ENCODE data around the gene AFF3. TPM values are rescaled to one million over a fixed set of nuclear protein-coding genes. Genes with fewer than 3 reads are reported as not detected.

The AFF3 gene
- total RNA-seq, 1 experiment from 2014 or later: not detected

DNA sequence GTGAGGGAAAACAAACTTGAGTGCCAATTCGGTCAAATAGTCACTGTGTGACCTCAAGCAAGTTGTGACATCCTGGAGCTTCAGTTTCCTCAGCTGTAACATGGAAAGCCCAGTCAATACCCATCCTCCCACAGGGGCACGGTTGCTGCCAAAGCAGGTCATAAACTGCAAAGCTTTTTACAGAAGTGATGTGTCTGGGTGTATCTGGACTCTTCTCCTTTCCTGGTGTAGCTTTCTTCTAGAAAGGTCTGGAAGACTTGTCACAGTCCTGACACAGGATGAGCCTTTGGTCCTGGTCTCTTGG is 4.2 kb upstream of the AFF3 start:
- no peak for DNase-seq
- no peaks in the 10 kb centered on the region for H3K4me1 Mint-ChIP-seq (ENCODE audit: low read depth, unreplicated experiment)
- CTCF ChIA-PET: no interaction called here
- BruUV-seq (replicated peaks): no TSS peak
- H3K27ac Mint-ChIP-seq (ENCODE audit: unreplicated experiment): no peak overlapping the region
- no peaks in the 10 kb centered on the region for H3K36me3 Mint-ChIP-seq (ENCODE audit: insufficient read depth, unreplicated experiment)
- H3K4me3 Mint-ChIP-seq (ENCODE audit: low read depth, unreplicated experiment): no peak overlapping the region
- TF ChIP-seq, protein P1, sequence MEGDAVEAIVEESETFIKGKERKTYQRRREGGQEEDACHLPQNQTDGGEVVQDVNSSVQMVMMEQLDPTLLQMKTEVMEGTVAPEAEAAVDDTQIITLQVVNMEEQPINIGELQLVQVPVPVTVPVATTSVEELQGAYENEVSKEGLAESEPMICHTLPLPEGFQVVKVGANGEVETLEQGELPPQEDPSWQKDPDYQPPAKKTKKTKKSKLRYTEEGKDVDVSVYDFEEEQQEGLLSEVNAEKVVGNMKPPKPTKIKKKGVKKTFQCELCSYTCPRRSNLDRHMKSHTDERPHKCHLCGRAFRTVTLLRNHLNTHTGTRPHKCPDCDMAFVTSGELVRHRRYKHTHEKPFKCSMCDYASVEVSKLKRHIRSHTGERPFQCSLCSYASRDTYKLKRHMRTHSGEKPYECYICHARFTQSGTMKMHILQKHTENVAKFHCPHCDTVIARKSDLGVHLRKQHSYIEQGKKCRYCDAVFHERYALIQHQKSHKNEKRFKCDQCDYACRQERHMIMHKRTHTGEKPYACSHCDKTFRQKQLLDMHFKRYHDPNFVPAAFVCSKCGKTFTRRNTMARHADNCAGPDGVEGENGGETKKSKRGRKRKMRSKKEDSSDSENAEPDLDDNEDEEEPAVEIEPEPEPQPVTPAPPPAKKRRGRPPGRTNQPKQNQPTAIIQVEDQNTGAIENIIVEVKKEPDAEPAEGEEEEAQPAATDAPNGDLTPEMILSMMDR (IDR thresholded peaks at IDR 0.05; ENCODE audit: unreplicated experiment): no peak
- no peaks in the 10 kb centered on the region for H3K9me3 Mint-ChIP-seq (ENCODE audit: low read depth, unreplicated experiment)
- intact Hi-C loops (cut with micrococcal nuclease; ENCODE audit: unreplicated experiment): no loop called here
- H3K27me3 Mint-ChIP-seq (ENCODE audit: unreplicated experiment): peaks cover 36% of the 10 kb centered on the region

DNA sequence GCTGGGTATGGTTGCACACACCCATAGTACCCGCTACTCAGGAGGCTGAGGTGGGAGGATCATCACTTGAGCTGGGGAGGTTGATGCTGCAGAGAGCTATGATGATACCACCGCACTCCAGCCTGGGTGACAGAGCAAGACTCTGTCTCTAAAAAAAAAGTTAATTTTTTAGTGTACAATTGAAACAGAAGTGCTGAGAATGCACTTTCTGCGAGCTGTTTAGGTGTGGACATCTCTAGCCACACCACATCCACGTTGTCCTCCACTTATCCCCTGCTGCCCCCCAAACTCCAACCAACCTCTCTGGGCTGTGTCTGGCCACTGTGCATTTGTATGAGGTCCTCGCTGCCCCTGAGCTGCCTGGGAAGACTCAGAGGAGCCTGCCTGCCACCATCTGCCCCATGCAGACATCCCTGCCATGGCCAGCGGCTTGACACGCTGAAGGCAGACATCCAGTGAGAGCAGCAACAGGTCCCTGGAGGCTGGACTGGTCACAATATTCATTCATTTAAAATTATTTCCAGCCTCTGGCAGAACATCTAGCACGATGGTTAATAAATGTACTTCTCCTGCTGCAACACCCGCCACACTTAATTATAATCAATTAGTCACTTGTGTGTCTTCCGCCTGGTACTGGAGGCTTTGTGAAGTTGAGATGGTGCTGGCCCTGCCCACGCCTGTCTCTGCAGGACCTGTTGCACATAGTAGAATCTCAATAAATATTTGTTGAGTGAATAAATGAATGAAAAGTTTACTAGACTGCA is 3.7 kb upstream of the AFF3 start:
- Mint-ChIP-seq H3K4me1 (ENCODE audit: low read depth, unreplicated experiment) (no peaks in the 10 kb centered on the region), H3K4me3 (ENCODE audit: low read depth, unreplicated experiment) (no peak overlapping the region), H3K27me3 (ENCODE audit: unreplicated experiment) (peaks cover 39% of the 10 kb centered on the region), H3K27ac (ENCODE audit: unreplicated experiment) (no peak overlapping the region), H3K36me3 (ENCODE audit: insufficient read depth, unreplicated experiment) (no peaks in the 10 kb centered on the region), H3K9me3 (ENCODE audit: low read depth, unreplicated experiment) (no peaks in the 10 kb centered on the region)
- DNase-seq: no peak
- TF ChIP-seq, protein P1 (IDR thresholded peaks at IDR 0.05; ENCODE audit: unreplicated experiment): no peak
- CTCF ChIA-PET: interaction anchor here (0.7 kb wide), 1 partner anchor 9 kb away, joined by 5 read pairs; no protein-coding TSS in a partner anchor
- intact Hi-C loops (cut with micrococcal nuclease; ENCODE audit: unreplicated experiment): no loop called here
- no TSS peak for BruUV-seq (replicated peaks)

DNA sequence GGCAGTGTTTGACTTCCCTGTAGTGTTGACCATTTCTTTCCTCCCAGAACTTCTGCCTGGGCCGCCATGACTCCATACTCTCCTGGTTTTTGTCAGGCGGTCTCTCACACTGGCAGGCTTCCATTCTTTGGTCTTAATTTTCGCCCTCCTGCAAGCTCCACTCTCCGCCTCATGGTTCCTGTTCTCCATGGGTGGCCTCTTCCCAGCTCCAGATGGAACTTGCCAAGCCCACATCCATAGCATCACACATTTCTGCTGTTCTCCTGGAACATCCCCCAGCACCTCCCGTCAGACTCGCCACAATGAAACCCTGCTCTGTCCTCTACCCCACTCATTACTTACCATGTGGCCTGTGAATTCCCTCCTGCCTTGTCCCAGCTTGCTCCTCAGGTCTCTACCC is 896 bp upstream of the AFF3 start:
- peaks cover 52% of the 10 kb centered on the region for H3K27me3 Mint-ChIP-seq (ENCODE audit: unreplicated experiment)
- H3K27ac Mint-ChIP-seq (ENCODE audit: unreplicated experiment): no peak overlapping the region
- DNase-seq: no peak
- H3K4me1 Mint-ChIP-seq (ENCODE audit: low read depth, unreplicated experiment): no peaks in the 10 kb centered on the region
- TF ChIP-seq, protein P1 (IDR thresholded peaks at IDR 0.05; ENCODE audit: unreplicated experiment): no peak
- no TSS peak for BruUV-seq (replicated peaks)
- no peaks in the 10 kb centered on the region for H3K9me3 Mint-ChIP-seq (ENCODE audit: low read depth, unreplicated experiment)
- H3K4me3 Mint-ChIP-seq (ENCODE audit: low read depth, unreplicated experiment): no peak overlapping the region
- no peaks in the 10 kb centered on the region for H3K36me3 Mint-ChIP-seq (ENCODE audit: insufficient read depth, unreplicated experiment)
- CTCF ChIA-PET: no interaction called here
- intact Hi-C loops (cut with micrococcal nuclease; ENCODE audit: unreplicated experiment): no loop called here

DNA sequence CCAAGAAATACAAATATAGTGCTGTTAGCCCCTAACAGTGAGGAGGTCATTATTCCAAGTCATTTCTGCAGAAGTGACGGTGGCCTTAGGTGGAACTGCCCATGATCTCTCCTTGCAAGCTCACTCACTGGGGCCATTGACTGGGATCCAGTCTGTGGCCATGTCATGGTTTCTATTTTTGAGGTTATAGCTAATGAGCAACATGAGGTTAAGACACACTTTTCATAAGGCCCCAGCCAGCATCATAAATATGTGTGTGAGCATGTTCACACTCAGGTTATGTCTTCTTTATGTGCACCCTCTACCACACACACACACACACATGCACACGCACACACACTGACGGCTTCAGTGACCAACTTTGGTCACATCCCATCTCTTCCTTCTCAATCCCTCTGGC is 484 bp downstream of the AFF3 start:
- BruUV-seq (replicated peaks): no TSS peak
- Mint-ChIP-seq H3K27me3 (ENCODE audit: unreplicated experiment) (peaks cover 52% of the 10 kb centered on the region), H3K27ac (ENCODE audit: unreplicated experiment) (no peak overlapping the region), H3K4me1 (ENCODE audit: low read depth, unreplicated experiment) (no peaks in the 10 kb centered on the region), H3K9me3 (ENCODE audit: low read depth, unreplicated experiment) (no peaks in the 10 kb centered on the region), H3K4me3 (ENCODE audit: low read depth, unreplicated experiment) (no peak overlapping the region), H3K36me3 (ENCODE audit: insufficient read depth, unreplicated experiment) (no peaks in the 10 kb centered on the region)
- no peak for DNase-seq
- intact Hi-C loops (cut with micrococcal nuclease; ENCODE audit: unreplicated experiment): no loop called here
- CTCF ChIA-PET: no interaction called here
- TF ChIP-seq, protein P1 (IDR thresholded peaks at IDR 0.05; ENCODE audit: unreplicated experiment): no peak

All from Calu3 (cell line).